Activated CD8-positive, alpha-beta T cell treated with anti-CD3 and anti-CD28 coated beads, Interleukin-2, amount 10 ng/mL, durations not matched to agents 7 days and 5 days (primary cell): ENCODE measurements around the gene ARHGEF7. TPM values are rescaled to one million over a fixed set of nuclear protein-coding genes. Genes with fewer than 3 reads are reported as not detected.
"Not testable (repeated sequence)": the region's sequence is repeated elsewhere in the genome, so short reads cannot be mapped to it uniquely, and the experiment has no call there.

Experiments used
- ATAC-seq: fragments of 150-1000 bp; cut with Tn5 transposase; one replicate; pipeline ENCODE4 v1.10.0; 2021; ENCODE audit warnings: moderate library complexity
- CTCF ChIA-PET: fragments of 350-600 bp; sonication (Branson Sonifier 250); formaldehyde crosslinking; loops from one replicate; lab custom pipeline; 2021; ENCODE audit warnings: antibody characterized with exemption; lab: Charles Lee
- POLR2A ChIA-PET: fragments of 350-600 bp; sonication (Branson Sonifier 250); formaldehyde crosslinking; loops from one replicate; lab custom pipeline; 2021; ENCODE audit warnings: antibody characterized with exemption; lab: Charles Lee
- DNase-seq: peaks from one replicate; pipeline ENCODE4 v3.0.0-alpha.2; 2020
- H3K27ac Mint-ChIP-seq: one replicate; pipeline ENCODE4 v1.8.0; 2021; ENCODE audit warnings: mild to moderate bottlenecking, mixed read lengths
- H3K27me3 Mint-ChIP-seq: one replicate; pipeline ENCODE4 v1.8.0; 2021; ENCODE audit warnings: low read depth, mixed read lengths
- H3K36me3 Mint-ChIP-seq: one replicate; pipeline ENCODE4 v1.8.0; 2021; ENCODE audit warnings: low read depth, mixed read lengths
- H3K4me1 Mint-ChIP-seq: one replicate; pipeline ENCODE4 v1.8.0; 2021; ENCODE audit warnings: low read depth, mixed read lengths
- H3K4me3 Mint-ChIP-seq: one replicate; pipeline ENCODE4 v1.8.0; 2021; ENCODE audit warnings: mild to moderate bottlenecking, mixed read lengths
- H3K9me3 Mint-ChIP-seq: one replicate; pipeline ENCODE4 v1.8.0; 2022; ENCODE audit warnings: mixed read lengths; ENCODE audit not compliant: insufficient read depth
- total RNA-seq, 2 experiments: library from RNA; stranded (reverse); gene quantifications; one replicate each; pipeline ENCODE4 v1.2.3, GENCODE V29; 2021

ARHGEF7 gene
- 10 to 100 TPM; 67.1 to 75.1 TPM for total RNA-seq

GRCh38 chr13:111115061-111115964, at the start of gene ARHGEF7:
Gene ARHGEF7 (plus strand): TSS chr13:111115310. CDS start chr13:111115527, 217 bp downstream.
- Mint-ChIP-seq H3K4me3 (peak within 1 kb of the TSS; percentile 78), H3K9me3 (no peaks in the 10 kb centered on the region), H3K36me3 (peaks cover 4% of the 10 kb centered on the region), H3K27ac (peak within 1 kb of the TSS; percentile 33), H3K27me3 (peaks cover 72% of the 10 kb centered on the region), H3K4me1 (peaks cover 15% of the 10 kb centered on the region)
- CTCF ChIA-PET = no interaction called here
- POLR2A ChIA-PET = interaction anchor here (0.6 kb wide), 1 partner anchor 22 kb away, joined by 3 read pairs; no protein-coding TSS in a partner anchor
- DNase-seq (no peak), ATAC-seq (peak; percentile 66)

- H3K4me1 Mint-ChIP-seq = peaks cover 4% of the 10 kb centered on the region
- no peaks in the 10 kb centered on the region for H3K9me3 Mint-ChIP-seq
- ChIA-PET POLR2A (no interaction called here), CTCF (no interaction called here)
- H3K36me3 Mint-ChIP-seq = no peaks in the 10 kb centered on the region
- peaks cover 41% of the 10 kb centered on the region for H3K27me3 Mint-ChIP-seq
- H3K27ac Mint-ChIP-seq = no peak overlapping the region
- no peak overlapping the region for H3K4me3 Mint-ChIP-seq
- ATAC-seq (no peak), DNase-seq (no peak)
Measured at GRCh38 chr13:111065698-111066097, 49.4 kb upstream of the ARHGEF7 start.

GRCh38 chr13:111066544-111066943, 48.6 kb upstream of the ARHGEF7 start:
- peaks cover 4% of the 10 kb centered on the region for H3K4me1 Mint-ChIP-seq
- DNase-seq = no peak
- no peak overlapping the region for H3K27ac Mint-ChIP-seq
- ChIA-PET POLR2A (no interaction called here), CTCF (interaction anchor here (1.5 to 3.7 kb wide), 11 partner anchors 10 to 362 kb away, joined by 5 to 60 read pairs (median 10); no protein-coding TSS in a partner anchor)
- ATAC-seq = no peak
- peak overlapping the region; percentile 27 for H3K4me3 Mint-ChIP-seq
- peaks cover 44% of the 10 kb centered on the region for H3K27me3 Mint-ChIP-seq
- no peaks in the 10 kb centered on the region for H3K36me3 Mint-ChIP-seq
- peaks cover 5% of the 10 kb centered on the region for H3K9me3 Mint-ChIP-seq

- ChIA-PET CTCF (interaction anchor here (0.7 to 3.7 kb wide), 51 partner anchors 8 to 394 kb away, joined by 3 to 60 read pairs (median 5); no protein-coding TSS in a partner anchor), POLR2A (no interaction called here)
- Mint-ChIP-seq H3K4me1 (peaks cover 4% of the 10 kb centered on the region), H3K36me3 (no peaks in the 10 kb centered on the region), H3K9me3 (peaks cover 12% of the 10 kb centered on the region), H3K4me3 (peak overlapping the region; percentile 42), H3K27me3 (peaks cover 49% of the 10 kb centered on the region), H3K27ac (no peak overlapping the region)
- DNase-seq = no peak
- ATAC-seq = no peak
Measured at GRCh38 chr13:111068009-111068350, 47.1 kb upstream of the ARHGEF7 start.

- Mint-ChIP-seq H3K9me3 (peaks cover 37% of the 10 kb centered on the region), H3K27me3 (peaks cover 41% of the 10 kb centered on the region)
- CTCF ChIA-PET, H3K36me3 Mint-ChIP-seq, H3K27ac Mint-ChIP-seq, H3K4me3 Mint-ChIP-seq, DNase-seq, ATAC-seq, H3K4me1 Mint-ChIP-seq, POLR2A ChIA-PET: not testable (repeated sequence)
Measured at GRCh38 chr13:111071120-111071519, 44.0 kb upstream of the ARHGEF7 start.

GRCh38 chr13:111071526-111071925, 43.6 kb upstream of the ARHGEF7 start:
- not testable (repeated sequence) for ATAC-seq, H3K4me3 Mint-ChIP-seq

GRCh38 chr13:111074826-111075225, 40.3 kb upstream of the ARHGEF7 start:
- no peak for ATAC-seq
- Mint-ChIP-seq H3K4me1 (no peaks in the 10 kb centered on the region), H3K4me3 (no peak overlapping the region), H3K36me3 (no peaks in the 10 kb centered on the region), H3K27me3 (peaks cover 22% of the 10 kb centered on the region), H3K9me3 (peaks cover 37% of the 10 kb centered on the region), H3K27ac (no peak overlapping the region)
- DNase-seq = no peak
- POLR2A ChIA-PET = no interaction called here
- CTCF ChIA-PET = no interaction called here

More at GRCh38 chr13:111071526-111071925, 43.6 kb upstream of the ARHGEF7 start:
- CTCF ChIA-PET, H3K36me3 Mint-ChIP-seq, DNase-seq, H3K4me1 Mint-ChIP-seq, H3K27ac Mint-ChIP-seq, POLR2A ChIA-PET: not testable (repeated sequence)
- Mint-ChIP-seq H3K9me3 (peaks cover 37% of the 10 kb centered on the region), H3K27me3 (peaks cover 38% of the 10 kb centered on the region)

GRCh38 chr13:111076155-111077013, 38.7 kb upstream of the ARHGEF7 start:
- H3K27me3 Mint-ChIP-seq = peaks cover 16% of the 10 kb centered on the region
- peaks cover 32% of the 10 kb centered on the region for H3K9me3 Mint-ChIP-seq
- no peak for DNase-seq
- no peaks in the 10 kb centered on the region for H3K36me3 Mint-ChIP-seq
- H3K4me1 Mint-ChIP-seq = no peaks in the 10 kb centered on the region
- ATAC-seq = no peak
- ChIA-PET POLR2A (no interaction called here), CTCF (interaction anchor here (1.7 kb wide), 1 partner anchor 8 kb away, joined by 13 read pairs; no protein-coding TSS in a partner anchor)
- H3K27ac Mint-ChIP-seq = no peak overlapping the region
- H3K4me3 Mint-ChIP-seq = no peak overlapping the region

GRCh38 chr13:111079375-111079774, 35.7 kb upstream of the ARHGEF7 start:
- no peaks in the 10 kb centered on the region for H3K4me1 Mint-ChIP-seq
- no peaks in the 10 kb centered on the region for H3K36me3 Mint-ChIP-seq
- ChIA-PET CTCF (interaction anchor here (2.4 kb wide), 1 partner anchor 12 kb away, joined by 7 read pairs; no protein-coding TSS in a partner anchor), POLR2A (interaction anchor here (0.6 kb wide), 1 partner anchor 9 kb away, joined by 3 read pairs; no protein-coding TSS in a partner anchor)
- ATAC-seq (no peak), DNase-seq (no peak)
- H3K27me3 Mint-ChIP-seq = peaks cover 11% of the 10 kb centered on the region
- H3K27ac Mint-ChIP-seq = no peak overlapping the region
- peaks cover 12% of the 10 kb centered on the region for H3K9me3 Mint-ChIP-seq
- no peak overlapping the region for H3K4me3 Mint-ChIP-seq

- no peaks in the 10 kb centered on the region for H3K4me1 Mint-ChIP-seq
- no peak overlapping the region for H3K27ac Mint-ChIP-seq
- no peak overlapping the region for H3K4me3 Mint-ChIP-seq
- peaks cover 1% of the 10 kb centered on the region for H3K9me3 Mint-ChIP-seq
- DNase-seq = no peak
- H3K27me3 Mint-ChIP-seq = peaks cover 5% of the 10 kb centered on the region
- ChIA-PET POLR2A (no interaction called here), CTCF (no interaction called here)
- no peaks in the 10 kb centered on the region for H3K36me3 Mint-ChIP-seq
- no peak for ATAC-seq
Measured at GRCh38 chr13:111080642-111081041, 34.5 kb upstream of the ARHGEF7 start.

- ChIA-PET POLR2A (no interaction called here), CTCF (interaction anchor here (1.1 kb wide), 1 partner anchor 15 kb away, joined by 4 read pairs; no protein-coding TSS in a partner anchor)
- H3K27me3 Mint-ChIP-seq = peaks cover 3% of the 10 kb centered on the region
- H3K4me3 Mint-ChIP-seq = no peak overlapping the region
- no peak for DNase-seq
- H3K9me3 Mint-ChIP-seq = no peaks in the 10 kb centered on the region
- no peaks in the 10 kb centered on the region for H3K4me1 Mint-ChIP-seq
- ATAC-seq = no peak
- no peak overlapping the region for H3K27ac Mint-ChIP-seq
- H3K36me3 Mint-ChIP-seq = no peaks in the 10 kb centered on the region
Measured at GRCh38 chr13:111082240-111082639, 32.9 kb upstream of the ARHGEF7 start.
